Neural progenitor cell (in vitro differentiated cells): ENCODE data around the gene PSMG4. TPM values are rescaled to one million over a fixed set of nuclear protein-coding genes. Genes with fewer than 3 reads are reported as not detected.

ENCODE experiments used
- DNase-seq: peaks from one replicate; pipeline ENCODE4 v3.0.0-alpha.2; 2016; ENCODE audit warnings: low spot score
- H2AFZ ChIP-seq: fragments of 200-600 bp; sonication (generic); replicated peaks from 2 replicates; pipeline ENCODE4 v1.6.1; 2016; ENCODE audit warnings: antibody characterized with exemption
- H3F3A ChIP-seq: fragments of 200-600 bp; sonication (generic); 2 replicates; pipeline ENCODE4 v1.6.1; 2016; ENCODE audit warnings: antibody characterized with exemption, low read depth
- H3K27ac ChIP-seq: fragments of 200-600 bp; sonication (generic); 2 replicates; pipeline ENCODE4 v1.5.1; 2016; ENCODE audit warnings: mild to moderate bottlenecking
- H3K27me3 ChIP-seq: fragments of 200-600 bp; sonication (generic); 2 replicates; pipeline ENCODE4 v1.6.1; 2016; ENCODE audit warnings: mild to moderate bottlenecking, moderate library complexity
- H3K36me3 ChIP-seq: fragments of 200-600 bp; sonication (generic); 2 replicates; pipeline ENCODE4 v1.5.1; 2016
- H3K4me1 ChIP-seq: fragments of 200-600 bp; sonication (generic); 2 replicates; pipeline ENCODE4 v1.6.1; 2016; ENCODE audit warnings: mixed run types
- H3K4me2 ChIP-seq: fragments of 200-600 bp; sonication (generic); 2 replicates; pipeline ENCODE4 v1.6.1; 2016
- H3K4me3 ChIP-seq: fragments of 200-600 bp; sonication (generic); 2 replicates; pipeline ENCODE4 v1.5.1; 2016
- H3K79me2 ChIP-seq: fragments of 200-600 bp; sonication (generic); 2 replicates; pipeline ENCODE4 v1.6.1; 2016; ENCODE audit warnings: low read depth
- H3K9ac ChIP-seq: fragments of 200-600 bp; sonication (generic); 2 replicates; pipeline ENCODE4 v1.6.1; 2016
- H3K9me3 ChIP-seq: fragments of 200-600 bp; sonication (generic); 2 replicates; pipeline ENCODE4 v1.5.1; 2016; ENCODE audit warnings: low read depth
- H4K20me1 ChIP-seq: fragments of 200-600 bp; sonication (generic); 2 replicates; pipeline ENCODE4 v1.6.1; 2016; ENCODE audit warnings: low read depth
- H3K27ac Mint-ChIP-seq: 3 replicates; pipeline ENCODE4 v1.8.0; 2021; ENCODE audit warnings: mixed read lengths
- H3K27me3 Mint-ChIP-seq: 2 replicates; pipeline ENCODE4 v1.8.0; 2022; ENCODE audit warnings: low read depth, mild to moderate bottlenecking, inconsistent platforms, moderate library complexity, mixed read lengths; ENCODE audit not compliant: insufficient read depth
- H3K36me3 Mint-ChIP-seq: 3 replicates; pipeline ENCODE4 v1.8.0; 2021; ENCODE audit warnings: mixed read lengths
- H3K4me1 Mint-ChIP-seq: 3 replicates; pipeline ENCODE4 v1.8.0; 2021; ENCODE audit warnings: mixed read lengths
- H3K4me3 Mint-ChIP-seq: 3 replicates; pipeline ENCODE4 v1.8.0; 2021; ENCODE audit warnings: mild to moderate bottlenecking, moderate library complexity, mixed read lengths
- H3K9me3 Mint-ChIP-seq: 3 replicates; pipeline ENCODE4 v1.8.0; 2020; ENCODE audit warnings: mixed read lengths
- CTCF ChIP-seq: fragments of 200-600 bp; sonication (generic); IDR thresholded peaks from 2 replicates; pipeline ENCODE4 v1.5.1; 2017; ENCODE audit warnings: antibody characterized with exemption, mild to moderate bottlenecking
- EZH2 ChIP-seq: fragments of 200-600 bp; sonication (generic); IDR thresholded peaks from 2 replicates; pipeline ENCODE4 v1.6.1; 2017; ENCODE audit warnings: antibody characterized with exemption, mild to moderate bottlenecking, moderate library complexity
- EZH2phosphoT487 ChIP-seq: fragments of 200-600 bp; sonication (generic); IDR thresholded peaks from 2 replicates; pipeline ENCODE4 v1.6.1; 2017; ENCODE audit warnings: antibody characterized with exemption
- total RNA-seq: library from RNA; depleted of rRNA; stranded (reverse); fragments of >200 nt; gene quantifications from 2 replicates; pipeline ENCODE4 v1.2.3, GENCODE V29; 2015; ENCODE audit warnings: low replicate concordance

Gene PSMG4
- total RNA-seq, 1 donor from 2014 or later, result 15.2 TPM

GRCh38 chr6:3308106-3308505 lies 49.4 kb downstream of the PSMG4 start:
- H3K27ac ChIP-seq, result no peak overlapping the region
- no peak overlapping the region for H3K4me2 ChIP-seq
- Mint-ChIP-seq H3K4me3 (no peak overlapping the region), H3K27me3 (peaks cover 4% of the 10 kb centered on the region), H3K27ac (no peak overlapping the region), H3K36me3 (peaks cover 41% of the 10 kb centered on the region), H3K9me3 (peaks cover 2% of the 10 kb centered on the region), H3K4me1 (peaks cover 19% of the 10 kb centered on the region)
- H3K79me2 ChIP-seq, result no peaks in the 10 kb centered on the region
- no peak for TF ChIP-seq EZH2phosphoT487
- no peak for TF ChIP-seq CTCF
- no peak for TF ChIP-seq EZH2
- H3K9ac ChIP-seq, result no peak overlapping the region
- H3K9me3 ChIP-seq, result no peaks in the 10 kb centered on the region
- no peaks in the 10 kb centered on the region for H3K4me1 ChIP-seq
- H3K36me3 ChIP-seq, result no peaks in the 10 kb centered on the region
- no peak for DNase-seq
- H2AFZ ChIP-seq, result no peak overlapping the region
- no peaks in the 10 kb centered on the region for H4K20me1 ChIP-seq
- H3K27me3 ChIP-seq, result no peaks in the 10 kb centered on the region
- H3K4me3 ChIP-seq, result no peak overlapping the region
- no peaks in the 10 kb centered on the region for H3F3A ChIP-seq

- Mint-ChIP-seq H3K4me3 (no peak overlapping the region), H3K36me3 (peaks cover 38% of the 10 kb centered on the region), H3K4me1 (peaks cover 24% of the 10 kb centered on the region), H3K27ac (peak overlapping the region; percentile 60), H3K27me3 (peaks cover 4% of the 10 kb centered on the region), H3K9me3 (peaks cover 2% of the 10 kb centered on the region)
- no peak overlapping the region for H3K4me2 ChIP-seq
- H4K20me1 ChIP-seq, result no peaks in the 10 kb centered on the region
- H2AFZ ChIP-seq, result no peak overlapping the region
- no peaks in the 10 kb centered on the region for H3F3A ChIP-seq
- DNase-seq, result no peak
- no peak overlapping the region for H3K9ac ChIP-seq
- TF ChIP-seq CTCF, result no peak
- TF ChIP-seq EZH2, result no peak
- no peak for TF ChIP-seq EZH2phosphoT487
- H3K27me3 ChIP-seq, result no peaks in the 10 kb centered on the region
- H3K9me3 ChIP-seq, result no peaks in the 10 kb centered on the region
- H3K4me1 ChIP-seq, result no peaks in the 10 kb centered on the region
- H3K27ac ChIP-seq, result no peak overlapping the region
- no peaks in the 10 kb centered on the region for H3K79me2 ChIP-seq
- no peak overlapping the region for H3K4me3 ChIP-seq
- H3K36me3 ChIP-seq, result no peaks in the 10 kb centered on the region
Measured at GRCh38 chr6:3309391-3310050, 50.8 kb downstream of the PSMG4 start.

- TF ChIP-seq EZH2 (no peak), CTCF (no peak), EZH2phosphoT487 (no peak)
- H3K4me3 ChIP-seq, result no peak overlapping the region
- peaks cover 34% of the 10 kb centered on the region for H3K36me3 Mint-ChIP-seq
- H3K4me3 Mint-ChIP-seq, result no peak overlapping the region
- DNase-seq, result no peak
- H3K4me1 ChIP-seq, result no peaks in the 10 kb centered on the region
- H4K20me1 ChIP-seq, result no peaks in the 10 kb centered on the region
- H3K27ac ChIP-seq, result no peak overlapping the region
- no peak overlapping the region for H2AFZ ChIP-seq
- H3F3A ChIP-seq, result no peaks in the 10 kb centered on the region
- H3K4me2 ChIP-seq, result no peak overlapping the region
- peaks cover 4% of the 10 kb centered on the region for H3K27me3 Mint-ChIP-seq
- no peaks in the 10 kb centered on the region for H3K36me3 ChIP-seq
- no peaks in the 10 kb centered on the region for H3K27me3 ChIP-seq
- no peaks in the 10 kb centered on the region for H3K79me2 ChIP-seq
- peaks cover 2% of the 10 kb centered on the region for H3K9me3 Mint-ChIP-seq
- H3K9ac ChIP-seq, result no peak overlapping the region
- H3K4me1 Mint-ChIP-seq, result peaks cover 27% of the 10 kb centered on the region
- no peaks in the 10 kb centered on the region for H3K9me3 ChIP-seq
- no peak overlapping the region for H3K27ac Mint-ChIP-seq
Measured at GRCh38 chr6:3310051-3310448, 51.3 kb downstream of the PSMG4 start.
